OCI-LY7 (cell line): Measurements from ENCODE around the gene CASP8.

Experiments used
- CTCF ChIP-seq: fragments of 200-600 bp; sonication (generic); conservative IDR thresholded peaks from 2 replicates; pipeline ENCODE4 v1.5.1; 2014; ENCODE audit warnings: mild to moderate bottlenecking, antibody characterized with exemption, low read length, moderate library complexity, mixed read lengths
- EZH2phosphoT487 ChIP-seq: fragments of 200-600 bp; sonication (generic); IDR thresholded peaks from 2 replicates; pipeline ENCODE4 v1.6.1; 2018; ENCODE audit warnings: low read depth, borderline replicate concordance, mild to moderate bottlenecking, mixed run types, antibody characterized with exemption, low read length, moderate library complexity, mixed read lengths

- TF ChIP-seq CTCF (no peak), EZH2phosphoT487 (no peak)
Measured at GRCh38 chr2:201248288-201248844, 12.0 kb upstream of the CASP8 start.
